HepG2 (cell line): ENCODE results near the gene SLC66A3. TPM values are rescaled to one million over a fixed set of nuclear protein-coding genes. Genes with fewer than 3 reads are reported as not detected.

ENCODE experiments used
- FIP1L1 ChIP-seq: fragments of 200-400 bp; formaldehyde crosslinking; IDR thresholded peaks from 2 replicates; pipeline ENCODE4 v1.6.1; 2018; ENCODE audit warnings: low read depth, mild to moderate bottlenecking, low read length, moderate library complexity, borderline replicate concordance; ENCODE audit not compliant: insufficient read depth
- FOXA3 ChIP-seq: IDR thresholded peaks from 2 replicates; pipeline ENCODE4 v1.6.1; 2016; ENCODE audit warnings: missing genetic modification reagents, missing compliant biosample characterization
- GABPB1 ChIP-seq: IDR thresholded peaks from 2 replicates; pipeline ENCODE4 v1.6.1; 2016; ENCODE audit warnings: mild to moderate bottlenecking, missing genetic modification reagents, moderate library complexity, missing compliant biosample characterization
- IRF2 ChIP-seq: IDR thresholded peaks from 2 replicates; pipeline ENCODE4 v1.6.1; 2018; ENCODE audit warnings: missing genetic modification reagents, missing compliant biosample characterization
- KDM5B ChIP-seq: sonication (generic); formaldehyde crosslinking; IDR thresholded peaks from 2 replicates; pipeline ENCODE4 v1.4.0; 2020; ENCODE audit warnings: missing genetic modification reagents, mild to moderate bottlenecking, borderline replicate concordance
- NBN ChIP-seq: fragments of 450-650 bp; conservative IDR thresholded peaks from 2 replicates; pipeline ENCODE4 v1.6.1; 2017
- PHF20 ChIP-seq: sonication (generic); formaldehyde crosslinking; IDR thresholded peaks from 2 replicates; pipeline ENCODE4 v1.5.0; 2020; ENCODE audit warnings: mild to moderate bottlenecking, missing genetic modification reagents
- RCOR2 ChIP-seq: IDR thresholded peaks from 2 replicates; pipeline ENCODE4 v1.6.1; 2016; ENCODE audit warnings: missing biosample characterization, missing genetic modification reagents
- RXRB ChIP-seq: IDR thresholded peaks from 2 replicates; pipeline ENCODE4 v1.6.1; 2016; ENCODE audit warnings: borderline replicate concordance, missing genetic modification reagents, missing compliant biosample characterization
- SOX5 ChIP-seq: IDR thresholded peaks from 2 replicates; pipeline ENCODE4 v1.6.1; 2016; ENCODE audit warnings: borderline replicate concordance
- SSRP1 ChIP-seq: IDR thresholded peaks from 2 replicates; pipeline ENCODE4 v1.6.1; 2016; ENCODE audit warnings: control low read depth
- TAF1 ChIP-seq: sonication (generic); formaldehyde crosslinking; IDR thresholded peaks from 2 replicates; pipeline ENCODE4 v1.4.0; 2020; ENCODE audit warnings: missing genetic modification reagents
- YY1 ChIP-seq: IDR thresholded peaks from 2 replicates; pipeline ENCODE4 v1.6.1; 2011; ENCODE audit warnings: low read length, low read depth, moderate library complexity, mild to moderate bottlenecking; ENCODE audit not compliant: insufficient read depth, insufficient replicate concordance
- ZFP36L2 ChIP-seq: sonication (generic); formaldehyde crosslinking; IDR thresholded peaks from 2 replicates; pipeline ENCODE4 v1.4.0; 2020; ENCODE audit warnings: missing genetic modification reagents
- ZNF251 ChIP-seq: sonication (generic); formaldehyde crosslinking; IDR thresholded peaks from 2 replicates; pipeline ENCODE4 v1.9.0; 2021; ENCODE audit warnings: mild to moderate bottlenecking, missing genetic modification reagents
- ZNF44 ChIP-seq: sonication (generic); formaldehyde crosslinking; IDR thresholded peaks from 2 replicates; pipeline ENCODE4 v1.5.1; 2020; ENCODE audit warnings: mild to moderate bottlenecking, missing genetic modification reagents
- ZNF556 ChIP-seq: sonication (generic); formaldehyde crosslinking; IDR thresholded peaks from 2 replicates; pipeline ENCODE4 v1.4.0; 2020; ENCODE audit warnings: mild to moderate bottlenecking, missing genetic modification reagents, borderline replicate concordance
- ZNF782 ChIP-seq: sonication (generic); formaldehyde crosslinking; IDR thresholded peaks from 2 replicates; pipeline ENCODE4 v1.4.0; 2020; ENCODE audit warnings: missing genetic modification reagents, mild to moderate bottlenecking, borderline replicate concordance
- polyA plus RNA-seq, 8 experiments: library from polyadenylated mRNA; depleted of rRNA in 3 of 8; stranded (reverse) in 7 of 8; unstranded in 1 of 8; fragments of >200 nt; fragmentation: Illumina TruSeq in 4 of 8; extraction: Trizol in 4 of 8; gene quantifications; 2 replicates each; pipeline versions ENCODE4 v1.2.1 to v1.2.3, GENCODE V29; 2011 to 2016; ENCODE audit warnings: low read depth in 4 of 8, missing spikeins in 1 of 8, mixed read lengths in 1 of 8; ENCODE audit not compliant: insufficient read depth in 1 of 8
- total RNA-seq, 5 experiments: library from RNA; depleted of rRNA; stranded (reverse); fragments of >200 nt; fragmentation: Illumina TruSeq; extraction: Trizol; gene quantifications; 2 replicates each; pipeline ENCODE4 v1.2.3, GENCODE V29; 2016; ENCODE audit warnings: low read depth in 1 of 5
- TF ChIP-seq, protein P1 (sequence below): sonication (generic); formaldehyde crosslinking; IDR thresholded peaks from 2 replicates; pipeline ENCODE4 v1.4.0; 2020; ENCODE audit warnings: missing genetic modification reagents, borderline replicate concordance
- TF ChIP-seq, protein P2 (sequence below): sonication (generic); formaldehyde crosslinking; IDR thresholded peaks from 2 replicates; pipeline ENCODE4 v1.4.0; 2020; ENCODE audit warnings: missing genetic modification reagents, borderline replicate concordance
- TF ChIP-seq, protein P3 (sequence below): sonication (generic); formaldehyde crosslinking; IDR thresholded peaks from 2 replicates; pipeline ENCODE4 v1.8.0; 2023; ENCODE audit warnings: mild to moderate bottlenecking, missing genetic modification reagents
- TF ChIP-seq, protein P4 (sequence below): IDR thresholded peaks from 2 replicates; pipeline ENCODE4 v1.6.1; 2016; ENCODE audit warnings: missing biosample characterization, missing genetic modification reagents, low read depth
- TF ChIP-seq, protein P5 (sequence below): sonication (generic); formaldehyde crosslinking; IDR thresholded peaks from 2 replicates; pipeline ENCODE4 v1.4.0; 2020; ENCODE audit warnings: missing genetic modification reagents

The SLC66A3 gene
- total and polyA plus RNA-seq, 2 of the 13 experiments (the other 11 are each of a cell fraction or from before 2014, with no cell fraction given), result 2.2 to 3.7 TPM

DNA sequence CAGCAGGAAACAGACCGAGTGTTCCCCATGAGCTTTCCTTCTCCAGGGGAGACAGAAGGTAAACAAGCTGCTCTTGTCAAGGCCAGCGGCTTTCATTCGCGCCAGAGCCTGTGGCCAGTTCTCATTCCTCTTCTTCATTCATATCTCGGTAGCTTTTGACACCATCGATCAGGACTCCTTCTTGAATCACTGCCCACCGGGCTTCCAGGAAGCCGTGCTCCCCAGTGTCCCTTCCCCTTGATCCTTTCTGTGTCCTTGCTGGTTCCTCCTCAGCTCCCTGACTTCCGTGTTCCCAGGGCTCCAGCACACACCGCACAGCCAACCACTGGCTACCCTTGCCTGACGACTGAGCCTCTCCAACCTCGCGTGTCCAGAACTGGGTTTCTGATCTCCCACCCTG lies 14.1 kb downstream of the SLC66A3 start (continued):
- TF ChIP-seq RCOR2 (CRISPR knock-in tag) (no peak), ZNF44 (CRISPR knock-in tag) (no peak), TAF1 (CRISPR knock-in tag) (no peak), NBN (no peak), ZNF251 (CRISPR knock-in tag) (no peak), PHF20 (CRISPR knock-in tag) (peak; percentile 47; the same call in 1 of the 2 replicates), GABPB1 (CRISPR knock-in tag) (peak; percentile 53), ZNF556 (peak; percentile 25; the same call in 1 of the 2 replicates), IRF2 (CRISPR knock-in tag) (no peak), YY1 (no peak), ZNF782 (CRISPR knock-in tag) (no peak; the same call in 1 of the 2 replicates), ZFP36L2 (no peak), FIP1L1 (no peak), FOXA3 (CRISPR knock-in tag) (peak; percentile 89), RXRB (no peak), SOX5 (CRISPR knock-in tag) (no peak), SSRP1 (0 out of 2 replicates have a peak, but pooled peaks have one; percentile 9), KDM5B (CRISPR knock-in tag) (0 out of 2 replicates have a peak, but pooled peaks have one; percentile 8)
- TF ChIP-seq, protein P1, sequence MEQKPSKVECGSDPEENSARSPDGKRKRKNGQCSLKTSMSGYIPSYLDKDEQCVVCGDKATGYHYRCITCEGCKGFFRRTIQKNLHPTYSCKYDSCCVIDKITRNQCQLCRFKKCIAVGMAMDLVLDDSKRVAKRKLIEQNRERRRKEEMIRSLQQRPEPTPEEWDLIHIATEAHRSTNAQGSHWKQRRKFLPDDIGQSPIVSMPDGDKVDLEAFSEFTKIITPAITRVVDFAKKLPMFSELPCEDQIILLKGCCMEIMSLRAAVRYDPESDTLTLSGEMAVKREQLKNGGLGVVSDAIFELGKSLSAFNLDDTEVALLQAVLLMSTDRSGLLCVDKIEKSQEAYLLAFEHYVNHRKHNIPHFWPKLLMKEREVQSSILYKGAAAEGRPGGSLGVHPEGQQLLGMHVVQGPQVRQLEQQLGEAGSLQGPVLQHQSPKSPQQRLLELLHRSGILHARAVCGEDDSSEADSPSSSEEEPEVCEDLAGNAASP, result 0 out of 2 replicates have a peak, but pooled peaks have one; percentile 49
- TF ChIP-seq, protein P2, sequence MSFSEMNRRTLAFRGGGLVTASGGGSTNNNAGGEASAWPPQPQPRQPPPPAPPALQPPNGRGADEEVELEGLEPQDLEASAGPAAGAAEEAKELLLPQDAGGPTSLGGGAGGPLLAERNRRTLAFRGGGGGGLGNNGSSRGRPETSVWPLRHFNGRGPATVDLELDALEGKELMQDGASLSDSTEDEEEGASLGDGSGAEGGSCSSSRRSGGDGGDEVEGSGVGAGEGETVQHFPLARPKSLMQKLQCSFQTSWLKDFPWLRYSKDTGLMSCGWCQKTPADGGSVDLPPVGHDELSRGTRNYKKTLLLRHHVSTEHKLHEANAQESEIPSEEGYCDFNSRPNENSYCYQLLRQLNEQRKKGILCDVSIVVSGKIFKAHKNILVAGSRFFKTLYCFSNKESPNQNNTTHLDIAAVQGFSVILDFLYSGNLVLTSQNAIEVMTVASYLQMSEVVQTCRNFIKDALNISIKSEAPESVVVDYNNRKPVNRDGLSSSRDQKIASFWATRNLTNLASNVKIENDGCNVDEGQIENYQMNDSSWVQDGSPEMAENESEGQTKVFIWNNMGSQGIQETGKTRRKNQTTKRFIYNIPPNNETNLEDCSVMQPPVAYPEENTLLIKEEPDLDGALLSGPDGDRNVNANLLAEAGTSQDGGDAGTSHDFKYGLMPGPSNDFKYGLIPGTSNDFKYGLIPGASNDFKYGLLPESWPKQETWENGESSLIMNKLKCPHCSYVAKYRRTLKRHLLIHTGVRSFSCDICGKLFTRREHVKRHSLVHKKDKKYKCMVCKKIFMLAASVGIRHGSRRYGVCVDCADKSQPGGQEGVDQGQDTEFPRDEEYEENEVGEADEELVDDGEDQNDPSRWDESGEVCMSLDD, result peak; percentile 88; the same call in 1 of the 2 replicates
- TF ChIP-seq, protein P3, sequence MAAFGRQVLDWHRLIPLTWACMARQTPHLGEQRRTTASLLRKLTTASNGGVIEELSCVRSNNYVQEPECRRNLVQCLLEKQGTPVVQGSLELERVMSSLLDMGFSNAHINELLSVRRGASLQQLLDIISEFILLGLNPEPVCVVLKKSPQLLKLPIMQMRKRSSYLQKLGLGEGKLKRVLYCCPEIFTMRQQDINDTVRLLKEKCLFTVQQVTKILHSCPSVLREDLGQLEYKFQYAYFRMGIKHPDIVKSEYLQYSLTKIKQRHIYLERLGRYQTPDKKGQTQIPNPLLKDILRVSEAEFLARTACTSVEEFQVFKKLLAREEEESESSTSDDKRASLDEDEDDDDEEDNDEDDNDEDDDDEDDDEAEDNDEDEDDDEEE, result no peak
- TF ChIP-seq, protein P4, sequence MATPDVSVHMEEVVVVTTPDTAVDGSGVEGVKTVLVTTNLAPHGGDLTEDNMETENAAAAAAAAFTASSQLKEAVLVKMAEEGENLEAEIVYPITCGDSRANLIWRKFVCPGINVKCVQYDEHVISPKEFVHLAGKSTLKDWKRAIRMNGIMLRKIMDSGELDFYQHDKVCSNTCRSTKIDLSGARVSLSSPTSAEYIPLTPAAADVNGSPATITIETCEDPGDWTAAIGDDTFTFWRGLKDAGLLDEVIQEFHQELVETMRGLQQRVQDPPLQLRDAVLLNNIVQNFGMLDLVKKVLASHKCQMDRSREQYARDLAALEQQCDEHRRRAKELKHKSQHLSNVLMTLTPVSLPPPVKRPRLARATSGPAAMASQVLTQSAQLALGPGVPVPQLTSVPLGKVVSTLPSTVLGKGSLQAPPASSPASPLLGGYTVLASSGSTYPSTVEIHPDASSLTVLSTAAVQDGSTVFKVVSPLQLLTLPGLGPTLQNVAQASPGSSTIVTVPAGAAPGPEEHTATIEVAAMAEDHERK (CRISPR knock-in tag), result no peak
- TF ChIP-seq, protein P5, sequence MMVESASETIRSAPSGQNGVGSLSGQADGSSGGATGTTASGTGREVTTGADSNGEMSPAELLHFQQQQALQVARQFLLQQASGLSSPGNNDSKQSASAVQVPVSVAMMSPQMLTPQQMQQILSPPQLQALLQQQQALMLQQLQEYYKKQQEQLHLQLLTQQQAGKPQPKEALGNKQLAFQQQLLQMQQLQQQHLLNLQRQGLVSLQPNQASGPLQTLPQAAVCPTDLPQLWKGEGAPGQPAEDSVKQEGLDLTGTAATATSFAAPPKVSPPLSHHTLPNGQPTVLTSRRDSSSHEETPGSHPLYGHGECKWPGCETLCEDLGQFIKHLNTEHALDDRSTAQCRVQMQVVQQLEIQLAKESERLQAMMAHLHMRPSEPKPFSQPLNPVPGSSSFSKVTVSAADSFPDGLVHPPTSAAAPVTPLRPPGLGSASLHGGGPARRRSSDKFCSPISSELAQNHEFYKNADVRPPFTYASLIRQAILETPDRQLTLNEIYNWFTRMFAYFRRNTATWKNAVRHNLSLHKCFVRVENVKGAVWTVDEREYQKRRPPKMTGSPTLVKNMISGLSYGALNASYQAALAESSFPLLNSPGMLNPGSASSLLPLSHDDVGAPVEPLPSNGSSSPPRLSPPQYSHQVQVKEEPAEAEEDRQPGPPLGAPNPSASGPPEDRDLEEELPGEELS, result 0 out of 2 replicates have a peak, but pooled peaks have one; percentile 10
